HEK293T (cell line): ENCODE measurements around the gene IFRD2.
A peak's percentile ranks its signal among the peaks of the same experiment; 100 is the strongest.
"Not testable (repeated sequence)": the region's sequence is repeated elsewhere in the genome, so short reads cannot be mapped to it uniquely, and the experiment has no call there.

Experiments used
- CTCF ChIA-PET: fragments of 350-600 bp; formaldehyde crosslinking; extraction: SDS; loops from one replicate; lab custom pipeline; 2021; ENCODE audit warnings: antibody characterized with exemption, inconsistent platforms; lab: Yijun Ruan, JAX
- POLR2A ChIA-PET: fragments of 350-600 bp; formaldehyde crosslinking; extraction: SDS; loops from one replicate; lab custom pipeline; 2020; ENCODE audit warnings: antibody characterized with exemption, inconsistent platforms; lab: Yijun Ruan, JAX
- DNase-seq: peaks from one replicate; pipeline ENCODE4 v3.0.0; 2012; ENCODE audit warnings: mixed read lengths; ENCODE audit errors: extremely low spot score
- ARNT ChIP-seq: fragments of 450-650 bp; IDR thresholded peaks from 2 replicates; pipeline ENCODE4 v1.6.1; 2017; ENCODE audit warnings: mild to moderate bottlenecking
- BHLHE40 ChIP-seq: fragments of 450-650 bp; IDR thresholded peaks from 2 replicates; pipeline ENCODE4 v1.6.1; 2016; ENCODE audit warnings: mild to moderate bottlenecking, moderate library complexity, borderline replicate concordance
- CTBP1 ChIP-seq: fragments of 450-650 bp; IDR thresholded peaks from 2 replicates; pipeline ENCODE4 v1.6.1; 2016; ENCODE audit warnings: borderline replicate concordance
- ELF4 ChIP-seq: fragments of 450-650 bp; IDR thresholded peaks from 2 replicates; pipeline ENCODE4 v1.6.1; 2017; ENCODE audit warnings: antibody characterized with exemption
- FOXA1 ChIP-seq: fragments of 450-650 bp; IDR thresholded peaks from 2 replicates; pipeline ENCODE4 v1.6.1; 2016; ENCODE audit warnings: mild to moderate bottlenecking
- FOXK2 ChIP-seq: fragments of 450-650 bp; IDR thresholded peaks from 2 replicates; pipeline ENCODE4 v1.6.1; 2016; ENCODE audit warnings: mild to moderate bottlenecking
- FOXM1 ChIP-seq: fragments of 450-650 bp; IDR thresholded peaks from 2 replicates; pipeline ENCODE4 v1.6.1; 2017; ENCODE audit warnings: mild to moderate bottlenecking, borderline replicate concordance
- HDGF ChIP-seq: fragments of 450-650 bp; IDR thresholded peaks from 2 replicates; pipeline ENCODE4 v1.6.1; 2017; ENCODE audit warnings: antibody characterized with exemption, borderline replicate concordance
- L3MBTL2 ChIP-seq: fragments of 450-650 bp; conservative IDR thresholded peaks from 2 replicates; pipeline ENCODE4 v1.6.1; 2016; ENCODE audit warnings: mild to moderate bottlenecking
- LEF1 ChIP-seq: fragments of 450-650 bp; IDR thresholded peaks from 2 replicates; pipeline ENCODE4 v1.6.1; 2017; ENCODE audit warnings: mild to moderate bottlenecking, borderline replicate concordance
- NFRKB ChIP-seq: fragments of 450-650 bp; IDR thresholded peaks from 2 replicates; pipeline ENCODE4 v1.6.1; 2016; ENCODE audit warnings: mild to moderate bottlenecking, moderate library complexity
- PKNOX1 ChIP-seq: fragments of 450-650 bp; IDR thresholded peaks from 2 replicates; pipeline ENCODE4 v1.6.1; 2016
- SP1 ChIP-seq: fragments of 450-650 bp; IDR thresholded peaks from 2 replicates; pipeline ENCODE4 v1.6.1; 2017
- SUZ12 ChIP-seq: fragments of 450-650 bp; IDR thresholded peaks from 2 replicates; pipeline ENCODE4 v1.6.1; 2016; ENCODE audit warnings: mild to moderate bottlenecking
- TARDBP ChIP-seq: fragments of 450-650 bp; IDR thresholded peaks from 2 replicates; pipeline ENCODE4 v1.6.1; 2016
- ZNF384 ChIP-seq: fragments of 450-650 bp; IDR thresholded peaks from 2 replicates; pipeline ENCODE4 v1.6.1; 2016

Gene IFRD2

GRCh38 chr3:50272911-50273688, 19.1 kb downstream of the IFRD2 start:
- POLR2A ChIA-PET = no interaction called here
- DNase-seq = peak; percentile 93
- CTCF ChIA-PET = interaction anchor here (0.7 to 2.1 kb wide), 3 partner anchors 26 to 58 kb away, joined by 3 to 5 read pairs (median 5); partner anchors contain the start of genes HYAL3 and NAA80
- TF ChIP-seq LEF1 (no peak), HDGF (no peak), FOXA1 (no peak), PKNOX1 (no peak), FOXK2 (no peak), FOXM1 (no peak), SP1 (no peak), CTBP1 (no peak), ELF4 (no peak), ZNF384 (no peak), NFRKB (no peak), BHLHE40 (no peak), TARDBP (no peak), SUZ12 (no peak), ARNT (no peak)

DNA sequence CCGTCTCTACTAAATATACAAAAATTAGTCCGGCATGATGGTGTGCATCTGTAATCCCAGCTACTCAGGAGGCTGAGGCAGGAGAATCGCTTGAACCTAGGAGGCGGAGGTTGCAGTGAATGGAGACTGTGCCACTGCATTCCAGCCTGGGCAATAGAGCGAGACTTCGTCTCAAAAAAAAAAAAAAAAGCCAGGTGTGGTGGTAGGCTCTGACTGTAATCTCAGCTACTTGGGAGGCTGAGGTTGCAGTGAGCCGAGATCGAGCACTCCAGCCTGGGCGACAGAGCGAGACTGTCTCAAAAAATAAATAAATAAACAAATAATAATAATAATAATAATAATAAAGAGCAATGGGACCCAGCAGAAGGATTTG, 19.7 kb downstream of the IFRD2 start:
- DNase-seq = not testable (repeated sequence)
- CTCF ChIA-PET = interaction anchor here (0.7 to 2.6 kb wide), 5 partner anchors 12 to 57 kb away, joined by 3 to 9 read pairs (median 5); partner anchors contain the start of genes HYAL3 and NAA80
- POLR2A ChIA-PET = interaction anchor here (2.1 kb wide), 1 partner anchor 12 kb away, joined by 6 read pairs; no protein-coding TSS in a partner anchor

DNA sequence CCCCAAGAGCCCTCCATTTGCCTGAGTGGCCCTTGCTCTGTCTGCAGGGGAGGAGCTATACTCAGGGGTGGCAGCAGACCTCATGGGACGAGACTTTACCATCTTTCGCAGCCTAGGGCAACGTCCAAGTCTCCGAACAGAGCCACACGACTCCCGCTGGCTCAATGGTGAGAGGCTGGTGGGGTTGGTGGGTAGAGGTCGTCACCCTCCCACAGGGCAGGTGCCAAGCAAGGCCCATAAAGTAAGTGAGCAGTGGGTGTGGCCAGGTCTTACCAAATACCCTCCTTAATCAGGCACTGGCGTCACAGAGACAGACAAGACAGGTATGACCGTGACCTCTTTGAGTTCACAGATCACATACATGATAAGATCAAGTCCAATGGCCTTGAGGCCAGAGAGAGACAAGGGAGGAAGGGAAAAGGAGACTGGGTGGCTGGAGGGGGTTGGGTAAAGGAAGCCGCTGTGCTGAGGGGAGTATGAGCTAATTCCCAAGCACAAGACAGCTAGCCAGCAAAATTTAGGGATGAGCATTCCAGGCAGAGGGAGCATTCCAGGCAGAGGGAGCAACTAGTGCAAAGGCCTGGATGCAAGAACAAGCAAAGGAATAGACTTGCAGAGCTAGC, 20.8 kb downstream of the IFRD2 start:
- CTCF ChIA-PET = interaction anchor here (2.1 to 2.6 kb wide), 2 partner anchors 11 to 44 kb away, joined by 5 to 9 read pairs; no protein-coding TSS in a partner anchor
- DNase-seq = no peak
- no peak for TF ChIP-seq L3MBTL2
- no peak for TF ChIP-seq ARNT
- no peak for TF ChIP-seq HDGF
- no peak for TF ChIP-seq TARDBP
- no peak for TF ChIP-seq FOXM1
- TF ChIP-seq LEF1 = no peak
- no peak for TF ChIP-seq CTBP1
- no peak for TF ChIP-seq BHLHE40
- no peak for TF ChIP-seq ZNF384
- TF ChIP-seq PKNOX1 = no peak
- POLR2A ChIA-PET = interaction anchor here (1.5 to 2.1 kb wide), 2 partner anchors 11 to 66 kb away, joined by 3 to 6 read pairs; no protein-coding TSS in a partner anchor

DNA sequence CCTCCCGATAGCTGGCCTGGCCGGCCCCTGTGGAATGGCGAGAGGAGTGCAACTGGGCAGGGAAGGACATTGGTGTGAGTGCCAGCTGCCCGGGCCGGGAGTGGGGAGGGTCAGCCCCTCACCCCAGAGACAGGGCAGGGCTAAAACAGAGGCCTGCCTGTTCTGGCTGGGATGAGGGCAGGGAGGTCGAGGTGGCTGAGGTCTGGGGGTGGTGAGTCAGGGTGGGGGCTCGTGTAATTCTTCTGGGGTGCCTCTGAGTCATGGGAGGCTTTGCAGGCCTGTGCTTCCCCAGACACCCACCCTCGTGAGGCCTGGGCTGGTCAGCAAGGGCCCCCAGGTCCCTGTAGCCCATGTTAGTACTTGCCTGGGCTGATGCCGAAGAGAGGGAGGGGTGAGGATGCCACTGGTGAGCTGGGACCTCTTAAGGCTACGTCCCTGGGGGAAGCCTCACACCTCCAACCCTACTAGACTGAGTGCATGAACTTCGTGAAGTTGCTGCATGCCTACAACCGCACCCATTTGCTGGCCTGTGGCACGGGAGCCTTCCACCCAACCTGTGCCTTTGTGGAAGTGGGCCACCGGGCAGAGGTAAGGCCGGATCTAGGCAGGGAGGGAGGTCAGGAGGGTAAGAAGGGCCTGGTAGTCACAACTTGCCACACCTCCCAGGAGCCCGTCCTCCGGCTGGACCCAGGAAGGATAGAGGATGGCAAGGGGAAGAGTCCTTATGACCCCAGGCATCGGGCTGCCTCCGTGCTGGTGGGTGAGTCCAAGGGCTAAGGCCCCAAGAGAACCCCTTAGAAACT, 21.6 kb downstream of the IFRD2 start:
- DNase-seq = no peak
- POLR2A ChIA-PET = interaction anchor here (1.5 to 2.1 kb wide), 2 partner anchors 11 to 67 kb away, joined by 3 to 6 read pairs; no protein-coding TSS in a partner anchor
- CTCF ChIA-PET = interaction anchor here (2.1 to 2.6 kb wide), 2 partner anchors 10 to 43 kb away, joined by 5 to 9 read pairs; no protein-coding TSS in a partner anchor
- TF ChIP-seq FOXM1 (no peak), BHLHE40 (no peak)

GRCh38 chr3:50269977-50270413, 22.2 kb downstream of the IFRD2 start:
- TF ChIP-seq FOXK2 (no peak), BHLHE40 (no peak), CTBP1 (no peak), ARNT (no peak), SP1 (no peak), ZNF384 (no peak), FOXM1 (no peak), HDGF (no peak), PKNOX1 (no peak), L3MBTL2 (no peak), NFRKB (no peak), LEF1 (no peak), SUZ12 (no peak), ELF4 (no peak), FOXA1 (no peak), TARDBP (no peak)
- CTCF ChIA-PET = interaction anchor here (1.4 to 2.6 kb wide), 2 partner anchors 10 to 23 kb away, joined by 5 to 9 read pairs; no protein-coding TSS in a partner anchor
- DNase-seq = no peak
- POLR2A ChIA-PET = interaction anchor here (1.0 to 2.0 kb wide), 4 partner anchors 10 to 67 kb away, joined by 3 to 8 read pairs (median 4); no protein-coding TSS in a partner anchor
